ENCODE results near the gene GSE1.

DNA sequence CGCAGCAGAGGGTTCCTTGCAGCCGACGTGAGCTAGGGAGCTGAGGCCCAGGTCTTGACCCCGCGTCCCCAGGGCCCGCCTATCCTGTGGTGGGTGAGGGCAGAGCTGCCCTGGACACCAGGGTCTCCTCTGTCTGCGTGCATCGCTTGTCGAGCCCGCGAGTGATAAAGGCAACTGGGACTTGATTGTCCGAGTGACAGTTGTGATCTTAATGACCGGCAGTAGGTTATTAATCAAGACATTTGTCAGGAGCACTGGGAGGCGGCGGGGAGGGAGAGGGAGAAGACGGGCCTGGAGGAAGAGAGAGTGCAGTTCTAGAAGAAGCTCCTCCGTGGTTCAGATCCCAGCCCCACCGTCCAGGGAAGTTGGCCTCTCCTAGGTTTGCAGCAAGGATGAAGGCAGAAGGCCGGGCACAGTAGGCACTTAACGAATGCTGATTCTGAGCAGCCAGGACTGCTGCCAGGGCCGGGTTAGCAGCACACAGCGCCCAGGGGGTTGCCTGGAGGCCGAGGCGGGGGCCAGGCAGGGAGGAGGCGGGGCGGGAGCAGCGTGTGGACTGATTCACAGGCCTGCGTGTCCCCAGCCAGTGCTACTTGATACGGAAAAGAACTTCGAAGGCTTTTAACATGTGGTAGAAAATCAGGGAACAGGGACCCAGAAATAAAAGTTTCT, 11.3 kb upstream of the GSE1 start:
- TF ChIP-seq POLR2A (IDR thresholded peaks at IDR 0.05) = no peak
- TF ChIP-seq, protein P1, sequence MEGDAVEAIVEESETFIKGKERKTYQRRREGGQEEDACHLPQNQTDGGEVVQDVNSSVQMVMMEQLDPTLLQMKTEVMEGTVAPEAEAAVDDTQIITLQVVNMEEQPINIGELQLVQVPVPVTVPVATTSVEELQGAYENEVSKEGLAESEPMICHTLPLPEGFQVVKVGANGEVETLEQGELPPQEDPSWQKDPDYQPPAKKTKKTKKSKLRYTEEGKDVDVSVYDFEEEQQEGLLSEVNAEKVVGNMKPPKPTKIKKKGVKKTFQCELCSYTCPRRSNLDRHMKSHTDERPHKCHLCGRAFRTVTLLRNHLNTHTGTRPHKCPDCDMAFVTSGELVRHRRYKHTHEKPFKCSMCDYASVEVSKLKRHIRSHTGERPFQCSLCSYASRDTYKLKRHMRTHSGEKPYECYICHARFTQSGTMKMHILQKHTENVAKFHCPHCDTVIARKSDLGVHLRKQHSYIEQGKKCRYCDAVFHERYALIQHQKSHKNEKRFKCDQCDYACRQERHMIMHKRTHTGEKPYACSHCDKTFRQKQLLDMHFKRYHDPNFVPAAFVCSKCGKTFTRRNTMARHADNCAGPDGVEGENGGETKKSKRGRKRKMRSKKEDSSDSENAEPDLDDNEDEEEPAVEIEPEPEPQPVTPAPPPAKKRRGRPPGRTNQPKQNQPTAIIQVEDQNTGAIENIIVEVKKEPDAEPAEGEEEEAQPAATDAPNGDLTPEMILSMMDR (IDR thresholded peaks at IDR 0.05) = no peak
